HUDEP-2 (cell line): ENCODE data around the gene CYFIP2.

Experiments
- DNase-seq, 76 experiments: peaks; one replicate each; lab custom pipeline; 2025; ENCODE audit not compliant: unreplicated experiment in 76 of 76; lab: John Stamatoyannopoulos, UW

CYFIP2 gene

DNA sequence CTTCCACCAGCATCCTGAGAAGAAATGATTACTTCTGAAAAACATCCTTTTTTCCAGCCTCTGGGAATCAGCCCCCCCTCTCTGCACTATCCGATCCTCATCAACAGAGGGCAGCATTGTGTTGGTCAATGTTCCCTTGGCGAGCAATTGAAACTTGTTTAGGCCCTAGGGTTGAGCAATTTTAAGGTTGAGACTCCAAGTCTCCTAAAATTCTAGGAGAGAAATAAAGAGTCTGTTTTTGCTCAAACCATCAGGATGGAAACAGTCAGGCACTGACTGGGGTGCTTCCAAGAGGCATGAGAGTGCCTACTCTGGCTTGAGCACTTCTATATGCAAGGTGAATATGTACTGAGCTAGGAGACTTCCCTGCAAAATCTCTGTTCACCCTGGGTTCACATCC lies 12.4 kb upstream of the CYFIP2 start:
- DNase-seq: peak in 21 of 76 experiments; percentile 2 to 30 (median 8)

DNA sequence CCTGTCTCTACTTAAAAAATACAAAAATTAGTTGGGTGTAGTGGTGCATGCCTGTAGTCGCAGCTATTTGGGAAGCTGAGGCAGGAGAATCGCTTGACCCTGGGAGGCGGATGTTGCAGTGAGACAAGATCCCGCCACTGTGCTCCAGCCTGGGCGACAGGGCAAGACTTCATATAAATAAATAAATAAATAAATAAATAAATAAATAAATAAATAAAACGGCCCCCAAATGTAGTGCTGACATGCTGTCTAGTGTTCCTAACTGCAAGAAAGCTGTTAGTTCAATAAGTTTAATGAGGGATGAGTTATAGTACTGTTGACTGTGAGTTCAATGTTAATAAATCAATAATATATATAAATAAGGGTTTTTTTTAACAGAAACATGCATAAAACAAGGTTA lies 7.5 kb upstream of the CYFIP2 start:
- DNase-seq: no peak

DNA sequence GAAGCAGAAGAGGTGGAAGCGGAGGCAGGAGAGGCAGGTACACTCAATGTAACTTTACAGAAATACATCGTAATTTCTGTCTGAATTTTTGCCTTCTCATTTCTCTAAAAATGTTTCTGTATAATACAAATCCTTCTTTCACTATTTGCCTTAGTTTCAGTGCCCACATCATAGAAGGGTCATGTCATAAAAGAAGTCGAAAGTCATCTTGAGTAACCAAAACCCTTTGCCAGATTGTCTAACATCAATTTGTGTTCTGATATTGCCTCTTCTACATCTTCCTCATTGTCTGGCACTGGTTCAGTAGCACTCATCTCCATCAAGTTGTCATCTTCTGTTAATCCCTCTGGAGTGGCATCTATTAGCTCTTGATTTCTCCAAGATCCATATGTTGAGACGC lies 6.2 kb upstream of the CYFIP2 start:
- no peak for DNase-seq

DNA sequence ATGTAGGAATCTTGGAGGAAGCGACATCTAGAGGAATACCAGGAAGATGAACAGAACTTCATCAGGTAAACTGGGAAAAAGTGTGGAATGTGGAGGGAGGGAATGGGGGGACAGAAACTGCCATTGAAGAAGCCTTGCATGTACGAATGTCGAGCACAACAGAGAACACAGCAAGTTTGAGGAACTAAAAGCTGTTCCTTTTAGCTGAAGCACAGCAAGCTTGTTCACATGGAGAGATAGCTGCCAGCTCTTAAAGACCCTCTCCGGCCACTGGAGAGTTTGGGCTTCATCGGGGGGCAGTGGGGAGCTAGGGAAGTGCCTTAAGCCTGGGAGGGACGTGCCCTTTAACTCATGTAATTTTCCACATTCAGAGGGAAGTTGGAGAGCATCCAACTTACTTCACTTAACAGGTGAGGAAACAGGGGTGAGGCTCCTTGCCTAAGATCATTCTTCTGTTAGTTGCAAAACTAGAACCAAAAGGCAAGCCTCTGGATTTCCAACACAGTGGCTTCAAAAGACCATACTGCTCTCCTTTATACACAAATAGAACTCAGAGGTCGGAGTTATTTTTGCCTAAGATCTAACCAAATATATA lies 2.3 kb upstream of the CYFIP2 start:
- no peak for DNase-seq

DNA sequence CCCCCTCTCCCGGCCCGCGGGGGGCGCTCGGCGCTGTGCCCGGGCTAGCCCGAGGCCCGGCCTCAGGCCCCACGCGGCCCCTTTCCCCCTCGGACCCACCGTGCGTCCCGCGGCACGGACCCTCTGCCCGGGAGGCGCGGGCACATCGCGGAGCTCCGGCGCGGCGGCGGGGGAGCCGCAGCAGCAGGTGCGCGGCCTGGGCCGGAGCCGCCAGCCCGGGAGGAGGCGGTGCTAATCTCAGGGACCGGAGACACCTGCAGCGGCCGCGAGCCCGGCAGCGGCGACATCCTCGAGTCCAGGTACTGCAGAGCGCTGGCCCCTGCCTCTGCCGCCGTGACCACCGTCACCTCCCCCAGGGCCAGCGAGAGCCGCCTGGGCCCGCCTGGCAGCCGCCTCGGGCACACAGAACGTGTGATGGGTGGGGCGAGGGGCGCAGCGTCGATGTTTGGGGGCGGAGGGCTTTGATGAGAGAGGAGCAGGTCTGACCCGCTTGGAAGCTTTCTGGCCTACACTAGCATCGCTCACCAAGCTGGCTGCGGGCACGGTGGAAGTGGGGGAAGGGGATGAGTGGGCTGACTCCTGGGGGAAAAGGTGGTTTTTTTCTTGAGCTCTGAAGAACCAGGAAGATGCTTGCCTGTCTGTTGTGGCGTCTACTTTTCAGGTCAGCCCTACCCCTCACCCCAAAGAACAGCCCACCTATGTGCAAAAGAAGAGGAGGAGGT lies 524 bp downstream of the CYFIP2 start:
- no peak for DNase-seq

DNA sequence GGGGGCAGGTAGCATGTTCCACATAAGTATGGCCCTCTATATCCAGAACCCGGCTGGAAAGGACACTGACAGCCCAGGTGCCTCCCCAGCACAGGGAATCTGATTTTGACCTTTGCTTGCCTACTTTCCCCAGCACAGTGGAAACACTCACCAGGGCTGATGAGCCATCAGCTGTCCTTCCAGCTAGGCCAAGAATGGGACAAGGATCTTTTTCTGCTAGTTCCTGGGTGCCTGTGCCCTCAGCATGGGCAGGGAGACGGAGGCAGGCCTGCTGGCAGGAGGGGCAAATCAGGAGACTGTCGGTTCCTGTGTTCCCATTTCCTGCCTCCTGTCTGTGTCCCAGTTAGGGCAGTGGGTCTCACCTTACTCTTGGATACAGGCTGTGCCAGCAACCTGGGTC lies 1.1 kb downstream of the CYFIP2 start:
- no peak for DNase-seq

DNA sequence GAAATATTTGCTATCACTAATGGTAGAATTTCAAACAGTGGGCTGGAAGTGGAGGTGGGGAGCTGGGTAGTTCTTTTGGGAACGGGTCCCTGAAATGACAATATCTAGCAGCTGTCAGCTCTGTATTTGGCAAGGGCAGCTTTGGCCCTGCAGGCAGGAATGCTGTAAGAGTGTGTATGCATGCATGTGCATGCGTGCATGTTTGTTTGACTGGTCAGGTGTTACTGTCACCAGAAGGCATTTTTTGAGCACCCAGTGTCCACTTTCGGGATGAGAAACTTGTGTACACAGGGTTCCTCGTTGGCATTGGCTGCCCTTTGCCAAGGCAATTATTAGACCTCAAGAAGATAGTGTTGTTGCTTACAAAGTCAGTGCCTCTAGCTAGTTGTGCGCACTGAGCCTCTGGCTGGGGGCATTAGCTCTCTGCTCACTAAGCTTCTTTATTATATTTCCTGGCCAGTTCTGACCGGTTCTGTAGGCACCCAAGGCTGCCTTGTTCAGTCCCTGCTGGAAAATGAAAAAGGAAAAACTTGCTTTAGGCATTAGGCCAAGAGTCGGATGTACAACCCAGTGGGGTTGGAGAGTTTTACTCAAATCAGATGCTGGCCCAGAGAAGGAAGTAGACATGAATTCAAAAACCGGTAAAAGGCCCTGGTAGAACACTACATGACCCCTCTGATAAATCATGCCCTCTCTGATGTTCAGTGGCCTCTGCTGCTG lies 2.0 kb downstream of the CYFIP2 start:
- DNase-seq: no peak

DNA sequence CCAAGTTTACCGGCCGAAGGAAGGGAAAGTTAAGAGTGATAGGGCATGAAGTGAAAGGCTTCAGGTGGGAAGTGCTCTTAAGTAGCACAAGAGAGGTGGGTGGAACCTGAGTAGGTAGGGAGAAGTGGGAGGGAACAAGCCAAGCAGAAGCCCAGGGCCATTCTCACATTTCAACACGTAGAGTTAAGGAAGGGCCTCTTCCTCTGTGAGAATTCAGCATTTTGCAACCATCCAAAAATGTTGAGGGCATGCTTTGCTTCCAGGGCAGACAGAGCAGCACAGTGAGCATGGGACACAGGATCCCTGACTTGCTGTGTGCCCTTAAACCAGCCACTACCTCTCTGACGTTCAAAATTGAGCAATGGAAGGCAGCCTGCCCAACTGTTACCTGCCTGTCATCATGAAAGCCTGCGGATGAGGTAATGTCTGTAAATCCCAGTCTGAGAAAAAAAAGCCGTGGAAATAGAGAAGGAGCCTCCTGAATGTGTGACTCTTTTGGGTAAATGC lies 3.3 kb downstream of the CYFIP2 start:
- DNase-seq: no peak

DNA sequence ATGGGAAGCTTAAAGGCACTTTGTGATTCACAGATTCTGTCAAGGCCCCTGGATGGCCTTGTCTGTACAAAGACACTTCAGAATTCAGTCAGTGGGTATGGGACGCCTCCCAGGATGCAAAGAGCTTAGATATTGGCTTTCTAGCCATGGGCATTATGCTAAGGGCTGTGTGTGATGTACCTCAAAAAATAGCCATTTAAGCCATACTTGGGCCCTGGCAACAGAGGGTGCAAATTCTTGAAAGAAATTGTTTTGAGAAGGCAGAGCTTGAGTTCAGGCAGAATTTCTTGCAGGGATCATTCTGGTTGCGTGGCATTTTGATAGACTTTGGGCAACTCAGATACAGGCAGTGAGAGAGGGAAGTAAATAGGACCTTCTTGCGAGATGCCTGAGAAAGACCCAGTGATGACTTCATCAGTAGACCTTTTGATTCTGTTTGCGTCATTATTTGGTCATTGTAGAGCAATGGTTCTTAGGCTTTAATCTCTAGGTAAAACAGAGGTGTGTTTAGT lies 3.9 kb downstream of the CYFIP2 start:
- DNase-seq: no peak

DNA sequence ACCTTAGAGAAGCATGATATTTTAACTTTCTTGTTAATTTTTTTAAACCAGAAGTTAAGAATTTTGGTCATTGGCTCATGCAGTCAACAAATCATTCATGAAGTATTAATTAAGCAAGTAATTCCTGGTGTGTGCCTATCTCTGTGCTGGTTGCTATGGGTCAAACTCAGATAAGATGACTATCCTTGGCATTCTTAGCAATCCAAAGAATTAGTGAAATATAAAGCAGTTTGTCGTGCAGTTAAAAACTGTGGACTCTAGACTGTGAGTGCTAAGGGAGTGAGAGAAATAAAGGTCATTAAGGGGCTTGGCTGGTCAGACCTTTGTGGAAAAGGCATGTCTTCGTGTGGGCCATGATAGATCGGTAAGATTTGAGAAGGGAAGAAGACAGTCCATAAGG lies 4.8 kb downstream of the CYFIP2 start:
- DNase-seq: no peak

DNA sequence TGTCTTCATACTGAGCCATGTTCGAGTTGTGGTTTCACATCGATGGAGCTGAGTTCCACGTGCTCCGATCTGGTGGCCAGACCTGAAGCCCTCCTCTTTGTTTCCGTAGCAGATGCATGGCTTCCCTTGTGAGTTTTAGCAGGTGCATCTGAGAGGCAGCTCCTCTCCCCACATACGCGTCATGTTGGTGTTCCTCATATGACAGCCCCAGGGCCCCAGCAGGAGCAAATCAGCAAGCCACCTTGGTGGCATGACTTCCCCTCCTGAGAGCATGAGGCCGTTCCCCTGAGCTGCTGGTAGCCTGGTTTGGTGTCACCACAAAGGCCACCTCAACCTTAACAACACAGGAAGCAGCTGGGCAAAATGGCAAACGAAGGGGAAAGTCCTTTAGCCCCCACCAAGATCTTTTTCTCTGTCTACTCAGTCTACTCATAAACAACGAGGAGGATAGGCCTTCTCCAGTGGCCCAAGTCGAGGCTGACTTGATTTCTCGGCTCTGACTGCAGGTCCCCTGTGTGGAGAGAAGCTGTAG lies 5.9 kb downstream of the CYFIP2 start:
- no peak for DNase-seq

DNA sequence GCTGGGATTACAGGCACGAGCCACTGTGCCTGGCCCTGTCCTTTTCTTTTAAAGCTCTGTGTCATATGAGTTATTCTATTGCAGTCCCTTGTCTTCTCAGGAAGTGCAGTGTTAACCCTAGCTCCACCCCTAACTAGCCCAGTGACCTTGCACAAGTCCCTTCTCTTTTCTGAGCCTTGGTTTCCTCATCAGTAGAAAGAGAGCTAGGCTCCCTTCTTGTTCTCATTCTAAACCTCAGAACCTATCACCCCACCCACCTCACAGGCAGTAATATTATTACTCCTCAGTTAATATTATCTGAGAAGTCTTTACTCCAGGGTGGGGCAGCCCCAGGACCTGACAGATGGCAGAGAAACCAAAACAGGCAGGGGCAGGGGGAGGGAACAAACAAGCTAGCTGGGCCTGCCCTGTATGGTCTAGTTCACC lies 7.2 kb downstream of the CYFIP2 start:
- DNase-seq: no peak

DNA sequence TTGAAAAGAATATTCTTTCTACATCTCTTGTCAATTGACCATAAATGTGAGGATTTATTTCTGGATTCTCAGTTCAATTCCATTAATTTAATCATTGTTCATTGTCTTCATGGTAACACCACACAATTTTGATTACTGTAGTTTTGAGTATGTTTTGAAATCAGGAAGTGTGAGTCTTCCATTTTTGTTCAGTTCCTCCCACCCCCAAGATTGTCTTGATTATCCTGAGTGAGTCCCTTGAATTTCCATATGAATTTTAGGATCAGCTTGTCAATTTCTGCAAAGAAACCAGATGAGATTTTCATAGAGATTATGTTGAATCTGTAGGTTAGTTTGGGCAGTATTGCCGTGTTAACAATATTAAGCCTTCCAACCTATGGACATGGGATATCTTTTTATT lies 9.5 kb downstream of the CYFIP2 start:
- DNase-seq: no peak

DNA sequence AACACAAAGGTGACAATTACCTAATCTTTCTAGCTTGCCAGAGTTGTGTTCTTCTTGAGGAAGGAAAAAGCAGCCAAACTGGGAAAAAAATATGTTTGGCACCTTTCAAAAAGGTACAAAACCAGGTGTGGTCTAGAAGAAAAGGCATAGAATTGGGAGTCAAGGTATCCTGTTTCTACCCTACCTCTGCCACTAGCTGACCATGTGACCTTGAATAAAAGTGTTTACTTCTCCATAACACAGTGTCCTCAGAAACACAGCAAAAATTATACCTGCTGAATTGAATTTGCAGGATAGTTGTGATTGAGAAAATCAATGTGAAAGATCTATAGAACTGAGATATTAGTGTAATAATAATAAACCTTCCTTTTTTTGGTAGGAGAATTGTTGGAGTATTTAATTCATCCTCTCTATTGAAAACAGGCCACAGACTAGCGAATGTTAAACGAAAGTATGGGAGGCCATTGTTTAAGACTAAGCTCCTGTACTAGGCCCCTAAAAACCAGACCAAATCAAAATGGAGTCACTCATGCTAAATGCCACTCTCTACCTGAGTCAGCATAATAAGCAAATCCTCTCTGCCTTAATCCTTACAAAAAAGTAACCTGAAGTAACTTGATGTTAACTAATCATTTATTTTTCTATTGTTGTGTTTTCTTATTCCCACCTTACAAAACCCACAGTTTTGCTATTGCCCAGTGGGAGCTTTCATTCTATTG lies 12.6 kb downstream of the CYFIP2 start:
- no peak for DNase-seq

DNA sequence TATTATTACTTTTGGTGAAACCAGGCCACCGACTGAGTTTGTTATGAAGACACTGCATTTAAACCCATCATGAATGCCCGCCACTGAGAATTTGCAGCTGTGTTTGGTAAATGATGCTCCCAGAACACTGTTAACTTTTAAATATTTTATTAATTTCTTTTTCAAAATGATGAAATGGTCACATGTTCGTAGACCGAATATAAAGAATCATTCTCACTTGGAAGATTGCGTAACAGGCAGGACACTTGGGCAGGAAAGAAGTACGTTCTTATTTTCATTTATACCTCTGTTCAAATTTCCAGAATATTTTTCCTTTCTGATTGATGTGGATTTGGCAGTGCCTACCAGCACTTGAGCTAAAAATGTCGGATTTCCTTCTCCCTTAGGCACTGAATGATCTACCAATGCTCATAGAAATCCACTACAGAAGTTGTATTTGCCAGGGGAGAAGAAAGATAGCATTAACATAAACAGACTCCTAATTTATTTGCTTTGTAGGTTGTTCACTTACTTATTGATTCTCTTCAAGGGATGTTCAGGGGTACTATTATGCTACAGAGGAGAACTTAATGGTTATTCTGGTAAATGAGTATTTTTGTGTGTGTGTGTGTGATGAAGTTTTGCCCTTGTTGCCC lies 13.8 kb downstream of the CYFIP2 start:
- no peak for DNase-seq

DNA sequence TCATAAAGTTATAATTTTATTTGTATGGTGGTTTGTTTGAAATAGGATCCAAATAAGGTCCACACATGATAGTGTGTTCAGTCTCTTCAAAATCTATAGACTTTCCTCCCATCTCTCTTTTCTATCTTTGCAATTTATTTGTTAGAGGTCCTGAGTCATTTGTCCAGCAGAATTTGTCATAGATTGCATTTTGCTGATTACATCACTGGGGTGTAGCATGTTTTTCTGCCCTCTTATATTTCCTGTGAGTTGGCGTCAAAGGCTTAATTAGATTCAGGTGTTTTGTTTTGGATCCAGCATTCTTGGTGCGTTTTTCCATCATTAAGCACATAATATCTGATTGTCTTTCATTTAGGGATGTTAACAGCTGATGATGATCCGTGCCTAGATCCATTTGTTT lies 15.0 kb downstream of the CYFIP2 start:
- no peak for DNase-seq

DNA sequence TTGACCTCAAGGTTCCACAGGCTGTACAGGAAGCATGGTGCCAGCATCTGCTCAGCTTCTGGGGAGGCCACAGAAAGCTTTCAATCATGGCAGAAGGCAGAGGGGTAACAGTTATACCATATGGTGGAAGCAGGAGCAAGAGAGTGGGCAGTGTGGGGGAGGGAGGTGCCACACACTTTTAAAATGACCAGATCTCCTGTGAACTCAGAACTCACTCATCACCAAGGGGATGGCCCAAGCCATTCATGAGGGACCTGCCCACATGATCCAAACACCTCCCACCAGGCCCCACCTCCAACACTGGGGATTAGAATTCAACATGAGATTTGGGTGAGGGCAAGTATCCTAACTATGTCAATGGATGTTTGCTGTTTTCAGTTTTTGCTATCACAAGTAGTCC lies 16.2 kb downstream of the CYFIP2 start:
- no peak for DNase-seq

DNA sequence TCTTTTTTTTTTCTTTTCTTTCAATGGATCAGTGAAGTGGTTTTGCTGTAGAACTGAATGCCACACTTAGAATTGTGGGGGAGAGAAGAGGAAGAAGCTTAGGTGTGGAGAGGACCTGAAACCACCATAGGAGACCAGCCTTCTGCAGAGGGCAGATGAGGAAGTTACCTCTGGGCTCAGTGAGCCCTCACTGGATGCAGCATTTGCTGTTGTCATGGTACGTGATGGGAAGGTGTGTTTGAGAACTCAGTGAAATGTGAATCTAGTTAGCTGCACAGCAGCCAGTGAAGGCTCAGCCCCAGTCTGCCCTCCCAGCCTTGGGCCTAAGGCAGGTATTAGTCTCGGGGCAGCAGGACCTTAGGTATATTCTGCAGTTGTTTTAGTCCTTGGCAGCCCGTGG lies 17.5 kb downstream of the CYFIP2 start:
- no peak for DNase-seq

DNA sequence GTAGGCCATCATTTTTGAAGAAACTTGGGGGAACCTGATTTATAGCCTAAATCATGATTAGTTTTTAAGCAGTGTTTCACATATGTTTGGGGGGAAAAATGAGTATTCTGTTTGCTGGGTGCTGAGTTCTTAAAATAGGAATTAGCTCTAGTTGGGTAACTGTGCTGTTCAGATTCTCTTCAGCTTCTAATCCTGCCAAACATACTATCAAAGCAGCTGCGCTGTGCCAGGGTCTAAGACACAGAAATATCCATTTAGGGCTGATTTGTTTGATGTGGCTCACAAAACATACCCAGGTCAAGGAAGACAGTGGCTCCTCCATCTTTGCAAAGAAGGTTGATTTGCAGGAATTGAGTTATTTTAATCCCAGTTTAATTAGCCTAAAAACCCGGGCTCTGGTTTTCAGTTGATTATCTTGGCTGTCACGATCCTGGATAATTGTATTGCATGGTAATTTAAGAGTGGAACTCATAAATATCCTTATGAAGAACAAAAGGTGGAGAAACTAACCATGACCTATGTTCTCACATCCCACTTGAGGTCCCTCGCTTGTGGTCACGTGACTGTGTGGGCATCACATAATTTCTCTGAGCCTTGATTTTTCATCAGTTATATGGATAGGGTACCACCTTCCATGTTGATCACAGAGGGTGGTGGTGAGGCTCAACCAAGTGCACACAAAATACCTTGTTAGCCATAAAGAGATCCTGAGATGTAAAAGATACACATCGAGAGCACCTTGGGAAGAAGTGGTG lies 18.7 kb downstream of the CYFIP2 start:
- no peak for DNase-seq
